HG02840 (cell line): ENCODE data around the gene HELT.
A peak's percentile ranks its signal among the peaks of the same experiment; 100 is the strongest.
"Not testable (repeated sequence)": the region's sequence is repeated elsewhere in the genome, so short reads cannot be mapped to it uniquely, and the experiment has no call there.

Source experiments
- ATAC-seq: cut with Tn5 transposase; IDR thresholded peaks from one replicate; pipeline ENCODE4 v1.9.1; 2021; ENCODE audit warnings: mild to moderate bottlenecking, moderate library complexity, moderate number of reproducible peaks; ENCODE audit not compliant: unreplicated experiment, low FRiP score

The HELT gene

GRCh38 chr4:185017964-185018772 lies at the start of gene HELT:
HELT (plus strand) TSS chr4:185018490; CDS start chr4:185018929, 439 bp downstream.
- no peak for ATAC-seq

GRCh38 chr4:184968784-184969201 lies 49.5 kb upstream of the HELT start:
- no peak for ATAC-seq

- ATAC-seq: no peak
Measured at GRCh38 chr4:184969610-184970009, 48.7 kb upstream of the HELT start.

- ATAC-seq: no peak
Measured at GRCh38 chr4:184972991-184973390, 45.3 kb upstream of the HELT start.

GRCh38 chr4:184976348-184976747 lies 41.9 kb upstream of the HELT start:
- not testable (repeated sequence) for ATAC-seq

- ATAC-seq: no peak
Measured at GRCh38 chr4:184977747-184978146, 40.5 kb upstream of the HELT start.

GRCh38 chr4:184978211-184978610 lies 40.1 kb upstream of the HELT start:
- no peak for ATAC-seq

GRCh38 chr4:184979461-184980124 lies 38.7 kb upstream of the HELT start:
- ATAC-seq: no peak

GRCh38 chr4:184980261-184980660 lies 38.0 kb upstream of the HELT start:
- ATAC-seq: no peak

GRCh38 chr4:184983672-184984356 lies 34.5 kb upstream of the HELT start:
- ATAC-seq: peak; percentile 69

GRCh38 chr4:184987493-184988031 lies 30.7 kb upstream of the HELT start:
- ATAC-seq: no peak

GRCh38 chr4:184988611-184989010 lies 29.7 kb upstream of the HELT start:
- no peak for ATAC-seq

- not testable (repeated sequence) for ATAC-seq
Measured at GRCh38 chr4:184989283-184989682, 29.0 kb upstream of the HELT start.

- ATAC-seq: not testable (repeated sequence)
Measured at GRCh38 chr4:184990131-184990530, 28.2 kb upstream of the HELT start.

GRCh38 chr4:184991860-184992259 lies 26.4 kb upstream of the HELT start:
- no peak for ATAC-seq

- ATAC-seq: no peak
Measured at GRCh38 chr4:184992422-184992821, 25.9 kb upstream of the HELT start.

GRCh38 chr4:184993247-184993646 lies 25.0 kb upstream of the HELT start:
- ATAC-seq: no peak

- ATAC-seq: no peak
Measured at GRCh38 chr4:184994010-184994622, 24.2 kb upstream of the HELT start.

GRCh38 chr4:184994623-184995010 lies 23.7 kb upstream of the HELT start:
- ATAC-seq: no peak

GRCh38 chr4:184997656-184998055 lies 20.6 kb upstream of the HELT start:
- not testable (repeated sequence) for ATAC-seq

GRCh38 chr4:185002784-185003183 lies 15.5 kb upstream of the HELT start:
- ATAC-seq: no peak
